GM12891 (cell line): ENCODE data around the gene AGO3.

Source experiments
- DNase-seq: peaks from one replicate; pipeline ENCODE4 v3.0.0; 2011; ENCODE audit warnings: low spot score; ENCODE audit not compliant: insufficient read length
- FAIRE-seq: peaks from 2 replicates; lab custom pipeline; 2011; peaks lifted over from hg19 to GRCh38; lab: Jason Lieb, UNC
- PAX5 ChIP-seq: IDR thresholded peaks from 2 replicates; pipeline ENCODE4 v1.6.1; 2011; ENCODE audit warnings: low read length, moderate library complexity, mild to moderate bottlenecking; ENCODE audit not compliant: insufficient read depth, severe bottlenecking
- POLR2A ChIP-seq: IDR thresholded peaks from 2 replicates; pipeline ENCODE4 v1.6.1; 2011; ENCODE audit warnings: low read depth, low read length, control low read depth
- POLR2AphosphoS5 ChIP-seq: IDR thresholded peaks from 2 replicates; pipeline ENCODE4 v1.6.1; 2011; ENCODE audit warnings: low read depth, low read length, control low read depth
- POU2F2 ChIP-seq: IDR thresholded peaks from 2 replicates; pipeline ENCODE4 v1.6.1; 2011; ENCODE audit warnings: low read depth, mild to moderate bottlenecking, control low read depth, low read length, moderate library complexity
- SPI1 ChIP-seq: IDR thresholded peaks from 2 replicates; pipeline ENCODE4 v1.6.1; 2011; ENCODE audit warnings: low read depth, low read length, control low read depth
- TAF1 ChIP-seq: IDR thresholded peaks from 2 replicates; pipeline ENCODE4 v1.6.1; 2011; ENCODE audit warnings: low read depth, low read length, control low read depth

AGO3 gene

GRCh38 chr1:35915693-35916092 is 15.2 kb upstream of the AGO3 start:
- DNase-seq: no peak
- TF ChIP-seq POLR2AphosphoS5 (no peak), PAX5 (no peak), POLR2A (no peak), SPI1 (no peak), POU2F2 (no peak), TAF1 (no peak)
- no peak for FAIRE-seq

DNA sequence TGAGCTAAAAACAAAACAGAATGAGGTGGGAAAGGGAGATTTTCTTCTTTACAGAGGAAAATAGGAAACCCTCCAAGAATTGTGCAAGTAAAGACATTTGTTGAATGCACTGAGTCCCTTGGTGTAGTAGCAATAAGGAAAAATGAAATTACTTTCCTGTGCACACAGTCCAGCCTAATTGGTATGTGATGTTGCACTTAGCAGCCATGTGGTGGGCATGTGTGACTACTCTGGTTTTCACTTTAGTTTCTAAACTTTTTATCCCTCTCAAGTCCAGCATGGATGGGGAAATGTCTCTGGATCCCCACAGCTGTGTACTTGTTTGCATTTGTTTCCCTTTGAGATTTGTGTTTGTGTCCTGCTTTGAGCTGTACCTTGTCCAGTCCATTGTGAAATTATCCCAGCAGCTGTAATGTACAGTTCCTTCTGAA is 7.1 kb upstream of the AGO3 start:
- no peak for TF ChIP-seq POU2F2
- no peak for TF ChIP-seq POLR2A
- no peak for TF ChIP-seq POLR2AphosphoS5
- TF ChIP-seq SPI1: no peak
- TF ChIP-seq TAF1: no peak
- TF ChIP-seq PAX5: no peak
- FAIRE-seq (peak; percentile 31), DNase-seq (no peak)

GRCh38 chr1:35924838-35925237 is 6.1 kb upstream of the AGO3 start:
- TF ChIP-seq PAX5 (no peak), POLR2AphosphoS5 (no peak), POLR2A (no peak), SPI1 (peak; percentile 76), TAF1 (no peak)
- DNase-seq: no peak
- no peak for FAIRE-seq

GRCh38 chr1:35925741-35926140 is 5.2 kb upstream of the AGO3 start:
- DNase-seq: no peak
- TF ChIP-seq POLR2A (no peak), POLR2AphosphoS5 (no peak), POU2F2 (no peak), PAX5 (no peak), SPI1 (no peak), TAF1 (no peak)
- no peak for FAIRE-seq

GRCh38 chr1:35927472-35927871 is 3.4 kb upstream of the AGO3 start:
- FAIRE-seq (no peak), DNase-seq (no peak)

GRCh38 chr1:35929730-35930592 is 944 bp upstream of the AGO3 start:
- TF ChIP-seq PAX5: no peak
- no peak for DNase-seq
- no peak for FAIRE-seq

More at GRCh38 chr1:35927472-35927871, 3.4 kb upstream of the AGO3 start:
- TF ChIP-seq SPI1 (no peak), POLR2AphosphoS5 (no peak), PAX5 (no peak), POU2F2 (no peak), POLR2A (no peak), TAF1 (no peak)

DNA sequence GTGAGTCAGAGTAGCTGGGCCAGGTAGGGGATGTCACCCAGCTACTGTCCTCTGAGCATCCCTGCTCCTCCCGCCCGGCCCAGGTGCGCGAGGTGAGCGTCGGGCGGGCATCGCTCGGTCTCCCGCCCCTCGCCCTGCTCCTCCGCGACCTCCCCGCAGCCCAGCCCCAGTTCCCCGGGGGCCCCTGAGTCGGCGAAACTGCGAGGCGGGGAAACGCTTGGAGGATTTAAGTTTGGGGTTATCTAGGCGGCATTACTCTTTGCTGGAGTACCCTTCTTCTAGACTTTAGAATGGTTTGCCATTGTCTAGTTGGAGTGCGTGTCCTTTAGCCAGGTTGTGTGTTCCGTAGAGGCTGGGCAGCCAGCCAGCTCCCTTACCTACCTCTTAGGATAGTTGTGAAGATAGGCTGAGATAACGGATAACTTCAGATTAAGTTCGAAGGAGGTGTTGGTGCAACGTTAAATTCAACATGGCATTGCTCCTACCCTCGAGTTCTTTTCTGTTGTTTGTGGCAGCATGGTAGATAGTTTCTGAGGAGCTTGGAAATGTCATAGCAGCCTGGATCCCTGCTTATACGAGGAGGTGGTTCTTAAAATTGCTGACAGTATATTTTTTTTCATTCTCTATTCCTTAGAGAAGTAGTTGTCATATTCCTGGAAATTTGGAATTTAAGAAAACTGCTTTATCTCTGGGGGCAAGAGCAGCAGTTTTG is 697 bp downstream of the AGO3 start:
- DNase-seq (no peak), FAIRE-seq (no peak)
- no peak for TF ChIP-seq PAX5
- TF ChIP-seq POLR2AphosphoS5: no peak
- no peak for TF ChIP-seq SPI1
- no peak for TF ChIP-seq POU2F2
- no peak for TF ChIP-seq TAF1
- no peak for TF ChIP-seq POLR2A

- DNase-seq (no peak), FAIRE-seq (no peak)
- TF ChIP-seq POLR2AphosphoS5 (no peak), PAX5 (no peak), POU2F2 (no peak), SPI1 (no peak)
Measured at GRCh38 chr1:35932158-35932636, 1.3 kb downstream of the AGO3 start.

GRCh38 chr1:35932941-35933340 is 2.0 kb downstream of the AGO3 start:
- no peak for DNase-seq
- FAIRE-seq: no peak
- TF ChIP-seq POLR2AphosphoS5: no peak
- peak; percentile 34; the same call in 1 of the 2 replicates for TF ChIP-seq SPI1

GRCh38 chr1:35935442-35936388 is 4.8 kb downstream of the AGO3 start:
- FAIRE-seq (no peak), DNase-seq (no peak)
- TF ChIP-seq POLR2A: no peak
- no peak for TF ChIP-seq SPI1
- no peak for TF ChIP-seq POLR2AphosphoS5
- no peak for TF ChIP-seq TAF1
- no peak for TF ChIP-seq POU2F2
- TF ChIP-seq PAX5: no peak
